ENCODE data around the gene PIK3R1.
A peak's percentile ranks its signal among the peaks of the same experiment; 100 is the strongest.

PIK3R1 gene

GRCh38 chr5:68298479-68298878 is 82.9 kb downstream of the PIK3R1 start:
- DNase-seq (ENCODE audit: low read depth) = no peak

DNA sequence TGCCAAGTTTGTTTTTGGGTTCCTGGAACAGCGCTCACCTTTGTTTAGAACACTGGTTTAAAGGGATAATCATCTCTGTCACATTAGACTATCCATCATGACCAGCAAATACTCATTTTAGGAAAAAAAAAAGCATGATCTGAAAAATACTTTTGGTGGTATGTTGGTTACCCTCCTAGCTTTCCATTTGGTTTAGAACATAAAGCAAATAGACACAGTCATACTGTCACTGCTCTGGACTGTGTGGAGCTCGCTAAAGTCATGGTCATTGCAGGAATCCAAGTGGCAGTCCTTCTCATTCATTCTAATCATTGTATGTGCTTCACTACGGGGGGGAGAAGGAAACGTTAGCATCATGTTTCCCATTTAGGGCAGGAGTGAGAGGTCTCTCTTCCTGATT is 83.5 kb downstream of the PIK3R1 start:
- no peak for DNase-seq (ENCODE audit: low read depth)

DNA sequence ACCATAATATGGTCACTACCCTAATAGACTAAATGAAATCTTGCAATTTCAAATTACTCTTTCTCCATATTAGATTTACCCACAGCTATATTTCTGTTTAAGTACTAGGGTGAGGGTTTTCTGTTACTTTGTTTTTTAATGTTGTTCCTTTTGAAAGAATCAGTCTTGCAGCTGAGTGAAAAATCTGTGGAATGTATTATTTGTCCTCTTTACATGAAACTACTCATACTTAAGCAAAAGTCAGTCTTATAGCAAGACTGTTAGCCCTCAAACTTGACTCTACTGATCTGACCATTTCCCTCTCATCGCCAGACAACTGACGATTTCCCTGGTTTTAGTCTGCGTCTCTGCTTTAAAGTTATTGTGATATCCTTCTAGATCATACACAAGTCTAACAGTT is 84.0 kb downstream of the PIK3R1 start:
- no peak for DNase-seq (ENCODE audit: low read depth)

DNA sequence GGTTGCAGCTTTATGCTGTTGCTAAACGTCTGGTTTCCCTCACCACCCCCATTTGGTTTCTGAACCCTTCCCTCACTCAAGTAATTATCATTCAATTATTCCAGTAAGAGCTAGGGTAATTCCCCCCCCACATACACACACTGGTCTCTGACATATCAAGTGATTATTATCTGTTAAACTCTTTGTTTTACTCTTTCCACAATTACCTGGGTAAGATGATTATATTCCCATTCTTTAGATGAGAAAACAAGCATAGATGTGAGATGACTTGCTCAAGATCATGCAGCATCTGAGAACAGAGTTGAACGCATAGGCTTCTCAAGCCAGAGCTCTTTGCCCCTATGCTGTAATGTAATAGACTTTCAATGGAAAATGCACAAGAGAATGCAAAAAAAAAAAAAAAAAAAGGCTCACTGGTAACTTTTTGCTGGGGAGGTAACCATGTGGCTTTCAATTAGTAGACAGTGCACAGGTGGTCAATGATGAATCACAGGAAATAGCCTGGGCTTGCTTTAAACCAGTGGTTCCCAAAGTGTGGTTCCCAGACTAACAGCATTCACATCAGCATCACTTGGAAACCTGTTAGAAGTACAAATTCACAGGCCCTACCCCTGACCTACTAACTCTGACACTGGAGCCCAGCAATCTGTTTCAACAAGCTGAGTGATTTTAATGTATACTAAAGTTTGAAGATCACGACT is 87.6 kb downstream of the PIK3R1 start:
- DNase-seq (ENCODE audit: low read depth) = no peak

DNA sequence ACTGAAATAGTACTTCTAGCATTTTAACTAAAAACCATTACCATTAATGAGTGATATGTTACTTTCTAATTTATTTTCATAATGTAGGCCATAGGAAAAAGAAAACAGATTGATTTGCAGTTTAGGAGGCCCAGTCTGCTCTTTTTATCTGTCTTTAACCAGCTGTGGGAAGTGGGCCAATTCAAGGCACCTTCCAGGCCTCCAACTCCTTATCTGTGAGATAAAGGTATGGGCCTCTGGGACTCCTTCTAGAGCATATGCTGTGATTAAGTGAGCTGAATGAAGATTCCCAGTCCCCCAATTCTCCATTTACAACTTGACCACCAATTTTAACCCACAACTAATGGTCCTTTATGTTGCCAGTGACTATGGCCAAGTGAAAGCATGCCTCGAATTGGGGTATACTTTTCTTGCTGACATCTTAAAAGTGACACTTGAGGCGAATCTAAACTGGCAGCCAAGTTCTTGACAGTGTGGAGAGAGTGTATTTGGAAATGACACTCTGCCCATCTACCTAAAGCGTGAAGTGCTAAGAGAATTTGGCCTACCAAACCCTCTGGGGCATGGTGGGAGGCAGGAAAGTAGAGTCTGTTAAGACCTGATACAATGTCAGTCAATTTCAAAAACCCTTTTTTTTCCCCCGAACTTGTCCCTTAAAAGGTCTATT is 88.3 kb downstream of the PIK3R1 start:
- no peak for DNase-seq (ENCODE audit: low read depth)

DNA sequence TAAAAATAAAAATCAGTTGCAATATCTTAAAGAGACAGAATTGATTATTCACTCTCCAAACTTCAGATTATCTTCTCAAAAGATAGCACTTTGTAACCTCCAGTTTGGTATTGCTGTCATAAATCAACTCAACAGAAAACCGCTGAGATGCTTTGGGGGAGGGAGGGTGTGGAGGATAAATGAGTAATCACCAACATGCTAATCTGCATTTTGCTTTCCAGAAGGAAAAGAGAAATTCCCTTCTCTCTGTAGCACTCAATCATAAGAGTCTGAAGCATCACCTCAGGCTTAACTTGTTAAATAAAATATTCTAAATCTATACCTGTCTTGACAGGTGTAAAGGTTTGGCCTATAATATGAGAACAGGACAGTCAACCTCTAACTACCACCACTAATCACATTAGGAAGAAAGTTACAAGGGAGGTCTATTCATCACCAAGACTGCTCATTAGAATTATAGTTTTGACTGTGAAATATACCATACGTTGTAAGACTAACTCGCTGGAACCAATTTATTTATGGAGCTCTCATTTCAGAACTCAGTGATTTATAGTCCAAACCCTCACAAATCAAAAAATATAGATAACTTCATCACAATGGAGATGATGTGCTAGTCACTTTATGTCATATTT is 89.0 kb downstream of the PIK3R1 start:
- no peak for DNase-seq (ENCODE audit: low read depth)

GRCh38 chr5:68305223-68305870 is 89.8 kb downstream of the PIK3R1 start:
- DNase-seq (ENCODE audit: low read depth) = no peak

- no peak for DNase-seq (ENCODE audit: low read depth)
Measured at GRCh38 chr5:68306361-68307014, 90.9 kb downstream of the PIK3R1 start.

GRCh38 chr5:68313336-68313735 is 97.8 kb downstream of the PIK3R1 start:
- DNase-seq (ENCODE audit: low read depth) = no peak

DNA sequence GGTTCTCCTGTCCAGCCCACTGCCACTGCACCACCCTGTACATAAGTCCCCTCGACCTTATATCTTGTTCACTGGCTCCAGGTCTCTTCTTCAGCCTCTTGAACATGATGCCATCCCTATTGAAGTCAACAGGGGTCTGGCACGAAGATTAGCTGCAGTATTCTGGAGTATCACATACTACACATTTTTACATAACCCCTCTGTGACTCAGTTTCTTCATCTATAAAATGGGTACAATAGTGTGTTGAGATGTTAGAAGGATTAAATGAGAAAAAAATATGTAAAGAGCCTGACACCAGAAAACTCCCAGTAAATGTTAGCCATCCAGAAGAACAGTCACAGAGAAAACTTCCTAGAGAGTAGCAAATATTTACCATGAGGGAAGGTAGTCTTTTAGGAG is 98.9 kb downstream of the PIK3R1 start:
- no peak for DNase-seq (ENCODE audit: low read depth)

- peak; percentile 10 for DNase-seq (ENCODE audit: low read depth)
Measured at GRCh38 chr5:68315679-68316271, 100.2 kb downstream of the PIK3R1 start.

- no peak for DNase-seq (ENCODE audit: low read depth)
Measured at GRCh38 chr5:68316469-68316868, 100.9 kb downstream of the PIK3R1 start.

GRCh38 chr5:68317646-68318045 is 102.1 kb downstream of the PIK3R1 start:
- DNase-seq (ENCODE audit: low read depth) = no peak

DNA sequence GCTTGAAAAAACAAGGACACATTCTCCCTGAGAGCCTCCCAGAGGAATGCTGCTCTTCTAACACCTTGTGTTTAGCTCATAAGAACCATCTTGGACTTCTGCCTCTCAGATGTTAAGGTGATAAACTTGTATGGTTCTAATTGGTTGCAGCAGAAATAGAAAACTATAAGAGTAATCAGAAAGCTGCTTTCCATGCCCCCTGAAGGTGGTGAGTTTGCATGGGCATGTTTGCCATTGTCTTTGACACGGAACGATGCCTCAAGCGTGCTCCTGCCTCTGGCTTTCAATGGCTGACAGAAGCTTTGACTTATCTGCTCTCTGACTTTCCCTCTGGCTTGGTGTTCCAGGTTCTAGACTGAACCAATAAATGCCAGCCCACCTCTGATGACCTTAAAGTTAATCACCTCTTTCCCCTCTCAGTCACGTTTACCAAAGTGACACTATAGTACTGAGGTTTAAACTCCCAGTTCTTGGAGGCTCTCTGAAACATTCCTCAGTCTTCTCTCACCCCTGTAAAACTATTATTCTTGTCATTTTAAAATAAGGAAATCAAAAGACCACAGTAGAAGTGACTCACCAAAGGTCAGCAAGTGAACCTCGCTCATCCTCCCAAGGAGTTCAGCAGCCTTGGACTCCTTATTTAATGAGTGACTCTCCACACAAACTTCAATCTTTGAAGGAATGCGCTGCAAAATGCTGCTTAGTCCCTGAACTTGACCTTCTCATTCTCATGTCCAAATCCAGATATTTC is 103.6 kb downstream of the PIK3R1 start:
- DNase-seq (ENCODE audit: low read depth) = no peak

GRCh38 chr5:68319706-68320412 is 104.3 kb downstream of the PIK3R1 start:
- no peak for DNase-seq (ENCODE audit: low read depth)

DNA sequence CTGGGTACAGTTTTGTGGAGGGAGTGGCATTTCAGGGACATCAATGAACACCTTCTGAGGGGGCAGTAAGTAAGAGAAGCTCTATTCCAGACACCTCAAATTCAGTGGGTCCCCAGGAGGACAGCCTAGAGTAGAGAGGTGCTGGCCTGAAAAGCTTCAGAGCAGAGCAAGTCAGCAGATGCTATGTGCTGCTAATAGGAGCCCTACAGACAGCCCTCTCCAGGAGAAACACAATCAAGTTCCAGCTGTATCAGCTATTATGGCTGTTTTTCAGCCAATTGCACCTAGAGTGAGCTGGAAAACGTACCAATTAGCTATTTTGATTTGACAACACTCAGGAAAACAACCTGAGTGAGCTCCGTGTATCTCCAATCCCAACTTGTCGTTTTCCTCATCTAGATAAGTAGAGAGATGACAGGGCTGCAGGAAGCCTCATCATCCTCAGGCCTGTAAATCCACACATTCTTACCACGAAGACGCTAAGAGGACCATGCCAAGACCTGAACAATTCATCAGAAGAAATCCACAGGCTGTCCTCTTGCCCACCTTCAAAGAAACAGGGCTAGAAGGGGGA is 104.9 kb downstream of the PIK3R1 start:
- DNase-seq (ENCODE audit: low read depth) = no peak

DNA sequence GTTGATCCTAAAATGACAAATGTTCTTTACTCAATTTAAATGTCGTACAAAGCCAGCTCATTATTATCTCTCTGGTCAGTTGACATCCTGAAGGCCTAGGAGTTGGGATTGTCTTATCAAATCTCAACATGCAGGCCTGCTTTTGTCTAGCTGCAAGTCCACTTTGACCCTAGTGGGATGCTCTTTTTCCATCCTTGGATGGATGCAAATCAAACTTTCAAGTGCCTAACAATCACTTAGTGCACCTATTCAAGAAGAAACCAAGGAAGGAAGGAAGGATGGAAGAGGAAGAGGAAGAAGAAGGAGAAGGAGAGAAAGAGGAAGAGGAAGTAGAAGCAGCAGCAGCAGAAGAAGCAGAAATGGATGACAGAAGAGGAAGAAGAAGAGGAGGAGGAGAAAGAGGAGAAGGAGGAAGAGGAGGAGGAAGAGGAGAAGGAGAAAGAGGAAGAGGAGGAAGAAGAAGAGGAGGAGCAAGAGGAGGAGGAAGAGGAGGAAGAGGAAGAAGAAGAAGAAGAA is 109.6 kb downstream of the PIK3R1 start:
- DNase-seq (ENCODE audit: low read depth) = no peak

- DNase-seq (ENCODE audit: low read depth) = no peak
Measured at GRCh38 chr5:68329554-68330255, 114.1 kb downstream of the PIK3R1 start.

DNA sequence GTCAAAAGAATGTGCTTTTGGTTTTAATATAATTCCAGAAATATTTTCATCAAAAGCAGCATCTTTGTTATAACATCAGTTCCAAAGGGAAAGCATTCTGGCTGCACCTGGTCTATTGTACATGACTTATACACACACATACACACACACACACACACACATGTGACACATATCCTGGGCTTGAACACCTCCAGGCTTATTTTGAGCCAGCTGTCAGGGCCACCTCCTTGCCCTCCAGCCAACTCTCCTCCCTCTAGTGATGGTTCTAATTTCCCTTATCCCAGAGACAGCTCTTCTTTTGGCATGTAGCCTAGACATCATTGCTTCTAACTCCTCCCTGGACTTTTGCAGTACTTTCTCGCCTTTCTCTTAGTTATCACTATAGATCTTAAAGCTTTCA is 115.0 kb downstream of the PIK3R1 start:
- no peak for DNase-seq (ENCODE audit: low read depth)

All from stimulated activated CD8-positive, alpha-beta memory T cell treated with anti-CD3 and anti-CD28 coated beads, Interleukin-12 subunit alpha, Interleukin-12 subunit beta, amount 100 ng/mL, for 4 hours (primary cell).